GM18867 (cell line): ENCODE measurements around the gene OXGR1.
A peak's percentile ranks its signal among the peaks of the same experiment; 100 is the strongest.
"Not testable (repeated sequence)": the region's sequence is repeated elsewhere in the genome, so short reads cannot be mapped to it uniquely, and the experiment has no call there.

Experiments used
- ATAC-seq: cut with Tn5 transposase; IDR thresholded peaks from one replicate; pipeline ENCODE4 v1.9.1; 2021; ENCODE audit warnings: mild to moderate bottlenecking, moderate library complexity; ENCODE audit not compliant: unreplicated experiment

The OXGR1 gene

GRCh38 chr13:96994017-96994857 is at the start of gene OXGR1:
TSS of gene OXGR1 (minus strand) at chr13:96994476. CDS start at chr13:96987759, 6,717 bp downstream.
- ATAC-seq: no peak

- no peak for ATAC-seq
Measured at GRCh38 chr13:97043302-97043701, 49.0 kb upstream of the OXGR1 start.

- ATAC-seq: peak; percentile 48
Measured at GRCh38 chr13:97030705-97031452, 36.6 kb upstream of the OXGR1 start.

- peak; percentile 51 for ATAC-seq
Measured at GRCh38 chr13:97028441-97029299, 34.4 kb upstream of the OXGR1 start.

- no peak for ATAC-seq
Measured at GRCh38 chr13:97027162-97027554, 32.9 kb upstream of the OXGR1 start.

- ATAC-seq: no peak
Measured at GRCh38 chr13:97026531-97027161, 32.4 kb upstream of the OXGR1 start.

GRCh38 chr13:97023812-97024211 is 29.5 kb upstream of the OXGR1 start:
- not testable (repeated sequence) for ATAC-seq

- ATAC-seq: no peak
Measured at GRCh38 chr13:97023117-97023516, 28.8 kb upstream of the OXGR1 start.

- no peak for ATAC-seq
Measured at GRCh38 chr13:97021241-97021640, 27.0 kb upstream of the OXGR1 start.

GRCh38 chr13:97020689-97021240 is 26.5 kb upstream of the OXGR1 start:
- no peak for ATAC-seq

GRCh38 chr13:97020194-97020593 is 25.9 kb upstream of the OXGR1 start:
- ATAC-seq: no peak

GRCh38 chr13:97019236-97019635 is 25.0 kb upstream of the OXGR1 start:
- no peak for ATAC-seq

GRCh38 chr13:97018029-97018819 is 23.9 kb upstream of the OXGR1 start:
- ATAC-seq: peak; percentile 93

- no peak for ATAC-seq
Measured at GRCh38 chr13:97017322-97017721, 23.0 kb upstream of the OXGR1 start.

- no peak for ATAC-seq
Measured at GRCh38 chr13:97015661-97016350, 21.5 kb upstream of the OXGR1 start.

- ATAC-seq: no peak
Measured at GRCh38 chr13:97012251-97013048, 18.2 kb upstream of the OXGR1 start.

GRCh38 chr13:97011446-97012131 is 17.3 kb upstream of the OXGR1 start:
- ATAC-seq: no peak

GRCh38 chr13:97008643-97009042 is 14.4 kb upstream of the OXGR1 start:
- ATAC-seq: no peak
